SK-N-SH treated with all-trans-retinoic acid at 6 μM for 48 hours (cell line): Measurements from ENCODE around the gene NFYC.

Experiments
- ATAC-seq: fragments of 200-7000 bp; cut with Tn5 transposase; 3 replicates; pipeline ENCODE4 v1.9.1; 2020; ENCODE audit warnings: mild to moderate bottlenecking, moderate library complexity
- ARNTL ChIP-seq: fragments of 450-650 bp; formaldehyde crosslinking; IDR thresholded peaks from 2 replicates; pipeline ENCODE4 v1.5.0; 2020; ENCODE audit warnings: low read depth, mild to moderate bottlenecking, moderate library complexity, borderline replicate concordance
- BACH2 ChIP-seq: fragments of 250-450 bp; sonication (Bioruptor Pico); IDR thresholded peaks from 2 replicates; pipeline ENCODE4 v1.9.0; 2021; ENCODE audit warnings: mild to moderate bottlenecking, borderline replicate concordance
- CREB5 ChIP-seq: fragments of 250-450 bp; sonication (Bioruptor Pico); IDR thresholded peaks from 2 replicates; pipeline ENCODE4 v1.5.1; 2020; ENCODE audit warnings: low read depth, mild to moderate bottlenecking, moderate library complexity
- CSDC2 ChIP-seq: fragments of 250-450 bp; sonication (Bioruptor Pico); IDR thresholded peaks from 2 replicates; pipeline ENCODE4 v1.5.0; 2020; ENCODE audit warnings: mild to moderate bottlenecking, moderate library complexity
- ESRRG ChIP-seq: fragments of 250-450 bp; sonication (Bioruptor Pico); IDR thresholded peaks from 2 replicates; pipeline ENCODE4 v1.6.1; 2021; ENCODE audit warnings: mild to moderate bottlenecking
- GLIS3 ChIP-seq: fragments of 250-450 bp; sonication (Bioruptor Pico); IDR thresholded peaks from 2 replicates; pipeline ENCODE4 v1.5.0; 2020; ENCODE audit warnings: mild to moderate bottlenecking, moderate library complexity
- ISL1 ChIP-seq: fragments of 250-450 bp; sonication (Bioruptor Pico); IDR thresholded peaks from 2 replicates; pipeline ENCODE4 v2.1.2; 2022; ENCODE audit warnings: mild to moderate bottlenecking, moderate library complexity
- OSR1 ChIP-seq: fragments of 250-450 bp; sonication (Bioruptor Pico); IDR thresholded peaks from 2 replicates; pipeline ENCODE4 v1.8.0; 2022; ENCODE audit warnings: moderate library complexity, mild to moderate bottlenecking, inconsistent platforms
- PPARA ChIP-seq: fragments of 250-450 bp; sonication (Bioruptor Pico); IDR thresholded peaks from 2 replicates; pipeline ENCODE4 v1.5.0; 2020; ENCODE audit warnings: mild to moderate bottlenecking, borderline replicate concordance
- RARB ChIP-seq: fragments of 250-450 bp; sonication (Bioruptor Pico); IDR thresholded peaks from 2 replicates; pipeline ENCODE4 v1.8.0; 2021; ENCODE audit warnings: mild to moderate bottlenecking, moderate library complexity
- TCF4 ChIP-seq: fragments of 250-450 bp; sonication (Bioruptor Pico); IDR thresholded peaks from 2 replicates; pipeline ENCODE4 v1.8.0; 2021; ENCODE audit warnings: mild to moderate bottlenecking, moderate library complexity, borderline replicate concordance
- ZC3H10 ChIP-seq: fragments of 250-450 bp; sonication (Bioruptor Pico); IDR thresholded peaks from 2 replicates; pipeline ENCODE4 v1.5.1; 2021; ENCODE audit warnings: mild to moderate bottlenecking, moderate library complexity
- ZFP30 ChIP-seq: fragments of 450-650 bp; formaldehyde crosslinking; IDR thresholded peaks from 2 replicates; pipeline ENCODE4 v1.5.0; 2022; ENCODE audit warnings: mild to moderate bottlenecking, moderate library complexity
- ZNF565 ChIP-seq: fragments of 450-650 bp; formaldehyde crosslinking; conservative IDR thresholded peaks from 2 replicates; pipeline ENCODE4 v1.5.0; 2020; ENCODE audit warnings: low read depth, mild to moderate bottlenecking, moderate library complexity
- ZNF70 ChIP-seq: fragments of 450-650 bp; formaldehyde crosslinking; IDR thresholded peaks from 2 replicates; pipeline ENCODE4 v1.5.0; 2020; ENCODE audit warnings: mild to moderate bottlenecking, moderate library complexity
- ZNF8 ChIP-seq: fragments of 450-650 bp; formaldehyde crosslinking; IDR thresholded peaks from 2 replicates; pipeline ENCODE4 v1.5.0; 2020; ENCODE audit warnings: mild to moderate bottlenecking, moderate library complexity
- TF ChIP-seq, protein P1 (sequence below): fragments of 250-450 bp; sonication (Bioruptor Pico); IDR thresholded peaks from 2 replicates; pipeline ENCODE4 v1.8.0; 2020; ENCODE audit warnings: mild to moderate bottlenecking, moderate library complexity, borderline replicate concordance
- TF ChIP-seq, protein P2 (sequence below): fragments of 250-450 bp; sonication (Bioruptor Pico); IDR thresholded peaks from 2 replicates; pipeline ENCODE4 v1.8.0; 2021; ENCODE audit warnings: low read depth, mild to moderate bottlenecking, moderate library complexity, borderline replicate concordance
- TF ChIP-seq, protein P3 (sequence below): fragments of 250-450 bp; sonication (Bioruptor Pico); IDR thresholded peaks from 2 replicates; pipeline ENCODE4 v1.5.1; 2021; ENCODE audit warnings: mild to moderate bottlenecking, moderate library complexity
- TF ChIP-seq, protein P4 (sequence below): fragments of 250-450 bp; sonication (Bioruptor Pico); IDR thresholded peaks from 2 replicates; pipeline ENCODE4 v1.5.0; 2020; ENCODE audit warnings: mild to moderate bottlenecking, moderate library complexity

The NFYC gene

GRCh38 chr1:40673452-40673851 lies 18.1 kb upstream of the NFYC start (continued):
- TF ChIP-seq, protein P1, sequence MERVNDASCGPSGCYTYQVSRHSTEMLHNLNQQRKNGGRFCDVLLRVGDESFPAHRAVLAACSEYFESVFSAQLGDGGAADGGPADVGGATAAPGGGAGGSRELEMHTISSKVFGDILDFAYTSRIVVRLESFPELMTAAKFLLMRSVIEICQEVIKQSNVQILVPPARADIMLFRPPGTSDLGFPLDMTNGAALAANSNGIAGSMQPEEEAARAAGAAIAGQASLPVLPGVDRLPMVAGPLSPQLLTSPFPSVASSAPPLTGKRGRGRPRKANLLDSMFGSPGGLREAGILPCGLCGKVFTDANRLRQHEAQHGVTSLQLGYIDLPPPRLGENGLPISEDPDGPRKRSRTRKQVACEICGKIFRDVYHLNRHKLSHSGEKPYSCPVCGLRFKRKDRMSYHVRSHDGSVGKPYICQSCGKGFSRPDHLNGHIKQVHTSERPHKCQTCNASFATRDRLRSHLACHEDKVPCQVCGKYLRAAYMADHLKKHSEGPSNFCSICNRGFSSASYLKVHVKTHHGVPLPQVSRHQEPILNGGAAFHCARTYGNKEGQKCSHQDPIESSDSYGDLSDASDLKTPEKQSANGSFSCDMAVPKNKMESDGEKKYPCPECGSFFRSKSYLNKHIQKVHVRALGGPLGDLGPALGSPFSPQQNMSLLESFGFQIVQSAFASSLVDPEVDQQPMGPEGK (CRISPR knock-in tag), result no peak
- TF ChIP-seq ZFP30, result no peak
- TF ChIP-seq, protein P2, sequence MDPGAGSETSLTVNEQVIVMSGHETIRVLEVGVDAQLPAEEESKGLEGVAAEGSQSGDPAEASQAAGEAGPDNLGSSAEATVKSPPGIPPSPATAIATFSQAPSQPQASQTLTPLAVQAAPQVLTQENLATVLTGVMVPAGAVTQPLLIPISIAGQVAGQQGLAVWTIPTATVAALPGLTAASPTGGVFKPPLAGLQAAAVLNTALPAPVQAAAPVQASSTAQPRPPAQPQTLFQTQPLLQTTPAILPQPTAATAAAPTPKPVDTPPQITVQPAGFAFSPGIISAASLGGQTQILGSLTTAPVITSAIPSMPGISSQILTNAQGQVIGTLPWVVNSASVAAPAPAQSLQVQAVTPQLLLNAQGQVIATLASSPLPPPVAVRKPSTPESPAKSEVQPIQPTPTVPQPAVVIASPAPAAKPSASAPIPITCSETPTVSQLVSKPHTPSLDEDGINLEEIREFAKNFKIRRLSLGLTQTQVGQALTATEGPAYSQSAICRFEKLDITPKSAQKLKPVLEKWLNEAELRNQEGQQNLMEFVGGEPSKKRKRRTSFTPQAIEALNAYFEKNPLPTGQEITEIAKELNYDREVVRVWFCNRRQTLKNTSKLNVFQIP (CRISPR knock-in tag), result no peak

- no peak for ATAC-seq
- no peak for TF ChIP-seq ZNF70 (CRISPR knock-in tag)
- TF ChIP-seq, all 23 proteins: peak for 0
Measured at GRCh38 chr1:40676501-40676900, 15.0 kb upstream of the NFYC start.

DNA sequence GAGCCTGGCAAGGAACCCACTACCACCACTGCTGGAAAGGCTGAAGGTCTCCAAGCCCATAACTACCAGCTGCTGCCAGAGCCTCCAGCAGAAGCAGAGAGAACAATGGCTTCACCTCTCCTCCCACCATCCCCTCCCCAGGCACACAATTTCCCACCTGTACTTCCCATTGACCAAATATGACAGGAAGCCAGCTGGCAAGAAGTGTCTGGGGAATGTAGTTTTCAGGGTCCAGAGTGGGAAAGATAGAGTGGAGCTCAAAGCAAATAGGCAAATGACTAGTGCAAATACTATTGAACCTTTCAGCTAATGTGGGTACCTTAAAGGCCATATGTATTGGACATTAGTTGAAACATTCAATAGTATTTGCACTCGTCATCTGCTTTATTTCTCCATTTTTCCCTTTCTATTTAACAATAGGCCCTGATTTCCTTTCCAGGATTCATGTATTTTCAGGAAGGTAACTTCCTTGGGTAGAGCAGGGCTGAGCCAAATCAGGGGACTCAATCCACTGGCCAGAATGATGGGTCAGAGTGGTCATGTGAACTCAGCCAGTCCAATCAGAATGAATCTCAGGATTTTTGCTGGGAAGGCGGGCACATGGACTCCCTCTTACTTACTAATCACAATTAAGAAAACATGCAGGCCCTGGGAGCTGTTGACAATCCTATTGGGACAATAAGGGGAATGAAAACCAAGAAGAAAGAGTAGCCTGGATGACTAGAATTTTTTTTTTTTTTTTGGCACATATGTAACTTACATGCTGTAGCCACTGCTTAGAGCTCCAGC lies 12.1 kb upstream of the NFYC start:
- TF ChIP-seq BACH2 (no peak), ESRRG (CRISPR knock-in tag) (no peak), ARNTL (CRISPR knock-in tag) (no peak), OSR1 (no peak), CREB5 (CRISPR knock-in tag) (no peak), TCF4 (CRISPR knock-in tag) (no peak), ZC3H10 (no peak), RARB (CRISPR knock-in tag) (no peak), CSDC2 (no peak), ZNF70 (CRISPR knock-in tag) (no peak)
- TF ChIP-seq, protein P1 (CRISPR knock-in tag), result no peak
- TF ChIP-seq, protein P2 (CRISPR knock-in tag), result no peak
- TF ChIP-seq, protein P3, sequence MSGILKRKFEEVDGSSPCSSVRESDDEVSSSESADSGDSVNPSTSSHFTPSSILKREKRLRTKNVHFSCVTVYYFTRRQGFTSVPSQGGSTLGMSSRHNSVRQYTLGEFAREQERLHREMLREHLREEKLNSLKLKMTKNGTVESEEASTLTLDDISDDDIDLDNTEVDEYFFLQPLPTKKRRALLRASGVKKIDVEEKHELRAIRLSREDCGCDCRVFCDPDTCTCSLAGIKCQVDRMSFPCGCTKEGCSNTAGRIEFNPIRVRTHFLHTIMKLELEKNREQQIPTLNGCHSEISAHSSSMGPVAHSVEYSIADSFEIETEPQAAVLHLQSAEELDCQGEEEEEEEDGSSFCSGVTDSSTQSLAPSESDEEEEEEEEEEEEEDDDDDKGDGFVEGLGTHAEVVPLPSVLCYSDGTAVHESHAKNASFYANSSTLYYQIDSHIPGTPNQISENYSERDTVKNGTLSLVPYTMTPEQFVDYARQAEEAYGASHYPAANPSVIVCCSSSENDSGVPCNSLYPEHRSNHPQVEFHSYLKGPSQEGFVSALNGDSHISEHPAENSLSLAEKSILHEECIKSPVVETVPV (CRISPR knock-in tag), result no peak
- no peak for ATAC-seq

DNA sequence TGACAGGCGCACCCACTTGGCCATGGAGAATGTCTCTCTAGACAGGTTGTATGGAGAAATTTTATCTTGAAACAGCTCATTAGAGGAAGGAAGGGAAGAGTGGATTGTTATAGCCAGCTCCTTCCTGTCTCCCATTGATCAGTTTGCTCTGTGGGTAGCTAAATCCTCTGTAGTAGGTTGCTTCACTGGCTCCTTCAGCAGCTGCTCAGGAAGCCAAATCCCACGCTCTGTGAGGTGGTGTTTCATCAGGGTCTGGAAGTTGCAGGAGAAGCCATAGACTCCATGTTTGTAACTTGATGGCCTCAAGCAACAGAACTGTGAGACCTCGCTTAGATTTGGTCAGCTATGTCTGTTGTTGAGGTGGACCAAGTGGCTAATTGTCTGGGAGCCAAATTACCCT lies 6.8 kb upstream of the NFYC start:
- no peak for ATAC-seq
- no peak for TF ChIP-seq ZNF565 (CRISPR knock-in tag)
- no peak for TF ChIP-seq OSR1
- no peak for TF ChIP-seq ZNF8
- no peak for TF ChIP-seq ARNTL (CRISPR knock-in tag)
- no peak for TF ChIP-seq PPARA
- TF ChIP-seq, protein P4, sequence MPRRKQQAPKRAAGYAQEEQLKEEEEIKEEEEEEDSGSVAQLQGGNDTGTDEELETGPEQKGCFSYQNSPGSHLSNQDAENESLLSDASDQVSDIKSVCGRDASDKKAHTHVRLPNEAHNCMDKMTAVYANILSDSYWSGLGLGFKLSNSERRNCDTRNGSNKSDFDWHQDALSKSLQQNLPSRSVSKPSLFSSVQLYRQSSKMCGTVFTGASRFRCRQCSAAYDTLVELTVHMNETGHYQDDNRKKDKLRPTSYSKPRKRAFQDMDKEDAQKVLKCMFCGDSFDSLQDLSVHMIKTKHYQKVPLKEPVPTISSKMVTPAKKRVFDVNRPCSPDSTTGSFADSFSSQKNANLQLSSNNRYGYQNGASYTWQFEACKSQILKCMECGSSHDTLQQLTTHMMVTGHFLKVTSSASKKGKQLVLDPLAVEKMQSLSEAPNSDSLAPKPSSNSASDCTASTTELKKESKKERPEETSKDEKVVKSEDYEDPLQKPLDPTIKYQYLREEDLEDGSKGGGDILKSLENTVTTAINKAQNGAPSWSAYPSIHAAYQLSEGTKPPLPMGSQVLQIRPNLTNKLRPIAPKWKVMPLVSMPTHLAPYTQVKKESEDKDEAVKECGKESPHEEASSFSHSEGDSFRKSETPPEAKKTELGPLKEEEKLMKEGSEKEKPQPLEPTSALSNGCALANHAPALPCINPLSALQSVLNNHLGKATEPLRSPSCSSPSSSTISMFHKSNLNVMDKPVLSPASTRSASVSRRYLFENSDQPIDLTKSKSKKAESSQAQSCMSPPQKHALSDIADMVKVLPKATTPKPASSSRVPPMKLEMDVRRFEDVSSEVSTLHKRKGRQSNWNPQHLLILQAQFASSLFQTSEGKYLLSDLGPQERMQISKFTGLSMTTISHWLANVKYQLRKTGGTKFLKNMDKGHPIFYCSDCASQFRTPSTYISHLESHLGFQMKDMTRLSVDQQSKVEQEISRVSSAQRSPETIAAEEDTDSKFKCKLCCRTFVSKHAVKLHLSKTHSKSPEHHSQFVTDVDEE (CRISPR knock-in tag), result no peak
- no peak for TF ChIP-seq GLIS3
- no peak for TF ChIP-seq TCF4 (CRISPR knock-in tag)
- no peak for TF ChIP-seq ZNF70 (CRISPR knock-in tag)
- no peak for TF ChIP-seq ESRRG (CRISPR knock-in tag)
- TF ChIP-seq, protein P3 (CRISPR knock-in tag), result no peak
- no peak for TF ChIP-seq ISL1 (CRISPR knock-in tag)
